IPS-15b (cell line): ENCODE results near the gene ORM1.
A peak's percentile ranks its signal among the peaks of the same experiment; 100 is the strongest.

Experiments
- H3K27me3 ChIP-seq: one replicate; pipeline ENCODE4 v1.6.1; 2013; ENCODE audit warnings: low read length; ENCODE audit not compliant: control insufficient read depth, insufficient read depth
- H3K36me3 ChIP-seq: one replicate; pipeline ENCODE4 v1.6.1; 2013; ENCODE audit warnings: low read length; ENCODE audit not compliant: control insufficient read depth, insufficient read depth
- H3K4me1 ChIP-seq: one replicate; pipeline ENCODE4 v1.6.1; 2013; ENCODE audit warnings: mild to moderate bottlenecking, low read length; ENCODE audit not compliant: control insufficient read depth, insufficient read depth
- H3K4me3 ChIP-seq: one replicate; pipeline ENCODE4 v1.5.1; 2013; ENCODE audit warnings: low read depth, low read length
- H3K9ac ChIP-seq: one replicate; pipeline ENCODE4 v1.6.1; 2013; ENCODE audit warnings: low read depth, mild to moderate bottlenecking, low read length
- H3K9me3 ChIP-seq: one replicate; pipeline ENCODE4 v1.6.1; 2013; ENCODE audit warnings: mild to moderate bottlenecking, low read length; ENCODE audit not compliant: control insufficient read depth, insufficient read depth

The ORM1 gene

DNA sequence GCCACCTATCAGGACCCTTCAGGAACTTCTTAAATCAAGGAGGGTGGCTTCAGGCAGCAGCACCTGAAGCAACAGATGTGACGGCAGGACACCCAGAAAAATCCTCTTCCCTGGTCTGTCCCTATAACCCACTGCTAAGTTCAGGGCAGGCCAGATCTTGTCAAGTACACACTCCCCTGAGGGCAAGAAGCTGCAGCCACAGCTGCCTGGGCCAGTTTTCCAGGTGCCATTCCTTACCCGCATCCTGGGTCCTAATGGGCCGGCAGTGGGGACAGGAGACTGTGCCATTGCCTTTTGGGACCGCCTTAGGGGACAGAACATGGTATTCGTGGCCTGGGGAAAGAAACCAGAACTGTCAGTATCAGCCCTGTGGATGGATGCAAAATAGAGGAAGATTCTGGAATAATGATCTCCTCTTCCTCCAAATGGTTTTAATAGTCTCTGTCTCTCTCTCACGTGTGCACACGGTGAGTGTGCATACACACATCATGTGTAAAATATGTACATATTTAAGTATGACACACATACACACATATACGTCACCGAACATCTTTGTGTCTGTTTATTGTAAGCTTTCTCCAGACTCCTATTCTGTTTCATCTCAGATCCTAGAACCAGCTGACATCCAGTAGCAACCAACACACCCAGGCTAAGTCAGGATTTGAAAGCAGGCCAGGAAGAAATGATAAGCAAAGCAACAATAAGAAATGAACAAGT is 20.7 kb downstream of the ORM1 start:
- H3K4me3 ChIP-seq, result no peak overlapping the region
- H3K9ac ChIP-seq, result no peak overlapping the region
- H3K27me3 ChIP-seq, result no peaks in the 10 kb centered on the region
- peaks cover 2% of the 10 kb centered on the region for H3K4me1 ChIP-seq
- peaks cover 25% of the 10 kb centered on the region for H3K36me3 ChIP-seq
- H3K9me3 ChIP-seq, result no peaks in the 10 kb centered on the region

DNA sequence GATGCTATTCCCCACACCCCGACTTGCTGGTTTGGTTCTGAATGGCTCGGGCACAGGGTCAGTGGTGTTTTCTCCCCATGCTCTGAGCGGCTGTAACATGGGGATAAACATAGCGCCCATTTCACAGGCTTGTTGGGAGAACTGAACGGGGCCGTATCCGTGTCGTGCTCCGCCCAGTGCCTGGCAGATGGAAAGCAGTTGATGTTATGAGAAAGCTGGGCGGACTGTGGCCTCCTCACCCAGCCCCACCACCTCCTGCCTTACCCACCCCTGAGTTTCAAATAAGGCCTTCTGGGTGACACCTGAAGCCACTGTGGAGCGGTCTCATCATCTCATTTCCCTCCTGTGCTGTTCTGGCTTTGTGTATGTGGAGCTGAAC is 21.3 kb downstream of the ORM1 start:
- peaks cover 6% of the 10 kb centered on the region for H3K4me1 ChIP-seq
- H3K36me3 ChIP-seq, result peaks cover 25% of the 10 kb centered on the region
- H3K27me3 ChIP-seq, result no peaks in the 10 kb centered on the region
- no peaks in the 10 kb centered on the region for H3K9me3 ChIP-seq
- no peak overlapping the region for H3K9ac ChIP-seq
- H3K4me3 ChIP-seq, result no peak overlapping the region

- peaks cover 8% of the 10 kb centered on the region for H3K4me1 ChIP-seq
- H3K36me3 ChIP-seq, result peaks cover 25% of the 10 kb centered on the region
- H3K9me3 ChIP-seq, result no peaks in the 10 kb centered on the region
- no peak overlapping the region for H3K4me3 ChIP-seq
- no peak overlapping the region for H3K9ac ChIP-seq
- H3K27me3 ChIP-seq, result no peaks in the 10 kb centered on the region
Observed at GRCh38 chr9:114344692-114345091, 21.8 kb downstream of the ORM1 start.

DNA sequence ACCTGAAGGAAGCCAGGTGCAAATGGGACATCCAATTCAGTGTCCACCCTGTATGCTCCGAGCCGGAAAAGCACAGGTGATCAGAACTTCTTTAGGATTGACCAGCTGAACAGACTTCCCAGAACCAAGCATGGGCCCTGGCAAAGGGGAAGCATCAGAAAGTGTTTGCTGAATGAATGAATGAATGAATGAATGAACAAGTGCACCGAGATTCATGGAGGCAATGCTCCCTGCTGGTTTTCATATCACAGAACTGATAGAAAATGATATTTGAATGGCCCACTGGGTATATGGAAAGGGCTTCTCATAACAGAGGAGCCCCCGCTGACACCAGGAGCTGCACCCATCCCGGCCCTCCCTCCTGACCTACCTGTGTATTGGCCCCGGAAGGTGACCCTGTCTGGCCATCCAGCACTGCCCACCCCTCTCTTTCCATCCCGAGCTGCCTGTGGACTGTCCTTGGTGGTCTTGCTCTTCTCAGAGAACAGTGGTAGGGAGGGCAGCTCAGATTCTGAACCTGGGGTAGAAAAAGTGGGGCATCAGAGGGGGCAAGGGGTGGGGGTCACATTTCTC is 22.7 kb downstream of the ORM1 start:
- peaks cover 8% of the 10 kb centered on the region for H3K4me1 ChIP-seq
- H3K9me3 ChIP-seq, result no peaks in the 10 kb centered on the region
- no peak overlapping the region for H3K9ac ChIP-seq
- no peaks in the 10 kb centered on the region for H3K27me3 ChIP-seq
- no peak overlapping the region for H3K4me3 ChIP-seq
- peaks cover 32% of the 10 kb centered on the region for H3K36me3 ChIP-seq

- Histone ChIP-seq H3K4me1 (peaks cover 8% of the 10 kb centered on the region), H3K4me3 (no peak overlapping the region), H3K9me3 (no peaks in the 10 kb centered on the region), H3K9ac (no peak overlapping the region), H3K27me3 (no peaks in the 10 kb centered on the region), H3K36me3 (peaks cover 30% of the 10 kb centered on the region)
Observed at GRCh38 chr9:114346146-114346545, 23.2 kb downstream of the ORM1 start.

DNA sequence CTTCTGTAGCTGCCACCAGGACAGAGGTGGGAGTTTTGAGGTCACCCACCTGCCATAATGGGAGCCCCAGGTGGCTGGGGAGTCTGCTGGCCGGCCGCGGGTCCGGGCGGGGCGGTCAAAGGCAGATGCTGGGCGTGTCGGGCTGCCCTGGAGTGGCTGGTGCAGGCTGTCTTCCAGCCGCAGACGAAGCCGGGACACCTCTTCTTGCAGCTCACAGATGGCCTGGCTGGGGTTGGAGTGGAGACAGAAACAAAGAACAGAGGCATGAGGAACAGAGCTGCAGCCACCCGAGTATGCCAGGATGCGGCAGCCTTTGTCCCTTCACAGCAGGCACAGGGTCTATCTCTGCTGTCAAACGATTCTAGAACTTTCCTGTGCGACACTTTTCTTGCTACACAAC is 24.8 kb downstream of the ORM1 start:
- Histone ChIP-seq H3K9ac (no peak overlapping the region), H3K27me3 (no peaks in the 10 kb centered on the region), H3K36me3 (peaks cover 24% of the 10 kb centered on the region), H3K4me3 (no peak overlapping the region), H3K4me1 (peaks cover 8% of the 10 kb centered on the region), H3K9me3 (no peaks in the 10 kb centered on the region)

GRCh38 chr9:114348261-114348905 is 25.5 kb downstream of the ORM1 start:
- H3K4me1 ChIP-seq, result peaks cover 8% of the 10 kb centered on the region
- peak overlapping the region; percentile 41 for H3K9ac ChIP-seq
- H3K27me3 ChIP-seq, result no peaks in the 10 kb centered on the region
- H3K36me3 ChIP-seq, result peaks cover 21% of the 10 kb centered on the region
- H3K9me3 ChIP-seq, result no peaks in the 10 kb centered on the region
- no peak overlapping the region for H3K4me3 ChIP-seq

GRCh38 chr9:114348906-114349482 is 26.1 kb downstream of the ORM1 start:
- Histone ChIP-seq H3K4me1 (peaks cover 8% of the 10 kb centered on the region), H3K4me3 (no peak overlapping the region), H3K36me3 (peaks cover 21% of the 10 kb centered on the region), H3K27me3 (no peaks in the 10 kb centered on the region), H3K9ac (peak overlapping the region; percentile 41), H3K9me3 (no peaks in the 10 kb centered on the region)

GRCh38 chr9:114349713-114350480 is 27.0 kb downstream of the ORM1 start:
- Histone ChIP-seq H3K4me3 (no peak overlapping the region), H3K9me3 (no peaks in the 10 kb centered on the region), H3K27me3 (no peaks in the 10 kb centered on the region), H3K9ac (no peak overlapping the region), H3K4me1 (peaks cover 8% of the 10 kb centered on the region), H3K36me3 (peaks cover 21% of the 10 kb centered on the region)

GRCh38 chr9:114350636-114351401 is 27.9 kb downstream of the ORM1 start:
- H3K36me3 ChIP-seq, result peaks cover 16% of the 10 kb centered on the region
- no peak overlapping the region for H3K9ac ChIP-seq
- H3K4me1 ChIP-seq, result peaks cover 8% of the 10 kb centered on the region
- H3K4me3 ChIP-seq, result no peak overlapping the region
- H3K9me3 ChIP-seq, result no peaks in the 10 kb centered on the region
- H3K27me3 ChIP-seq, result no peaks in the 10 kb centered on the region

DNA sequence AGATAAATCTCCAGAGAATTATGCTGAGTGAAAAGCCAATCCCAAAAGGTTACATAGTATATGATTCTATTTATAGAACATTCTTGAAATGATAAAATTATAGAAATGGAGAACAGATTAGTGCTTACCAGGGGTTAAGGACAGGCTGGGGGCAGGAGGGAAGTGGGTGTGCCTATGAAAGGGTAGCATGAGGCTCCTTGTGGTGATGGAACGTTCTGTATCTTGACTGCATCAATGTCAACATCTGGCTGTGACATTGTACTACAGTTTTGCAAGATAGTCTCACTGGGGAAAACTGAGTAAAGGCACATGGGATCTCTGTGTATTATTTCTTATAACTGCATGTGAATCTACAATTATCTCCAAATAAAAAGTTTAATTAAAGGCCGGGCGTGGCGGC is 29.0 kb downstream of the ORM1 start:
- Histone ChIP-seq H3K9me3 (no peaks in the 10 kb centered on the region), H3K36me3 (peaks cover 11% of the 10 kb centered on the region), H3K4me1 (peaks cover 8% of the 10 kb centered on the region), H3K4me3 (no peak overlapping the region), H3K9ac (no peak overlapping the region), H3K27me3 (no peaks in the 10 kb centered on the region)
